HG03139 (cell line): ENCODE data around the gene IGFBP6.
"Not testable (repeated sequence)": the region's sequence is repeated elsewhere in the genome, so short reads cannot be mapped to it uniquely, and the experiment has no call there.

Experiments
- ATAC-seq: cut with Tn5 transposase; IDR thresholded peaks from one replicate; pipeline ENCODE4 v1.9.1; 2021; ENCODE audit not compliant: unreplicated experiment

Gene IGFBP6

GRCh38 chr12:53095596-53095895 is 1.9 kb upstream of the IGFBP6 start:
- not testable (repeated sequence) for ATAC-seq

- no peak for ATAC-seq
Observed at GRCh38 chr12:53096089-53096741, 1.3 kb upstream of the IGFBP6 start.

- no peak for ATAC-seq
Observed at GRCh38 chr12:53096759-53097158, 708 bp upstream of the IGFBP6 start.

GRCh38 chr12:53097207-53097563 is 282 bp upstream of the IGFBP6 start:
- no peak for ATAC-seq

GRCh38 chr12:53098354-53098981 is 1.0 kb downstream of the IGFBP6 start:
- ATAC-seq, result no peak

- ATAC-seq, result no peak
Observed at GRCh38 chr12:53099071-53099882, 1.8 kb downstream of the IGFBP6 start.

GRCh38 chr12:53100466-53101151 is 3.1 kb downstream of the IGFBP6 start:
- no peak for ATAC-seq

GRCh38 chr12:53101266-53101665 is 3.8 kb downstream of the IGFBP6 start:
- no peak for ATAC-seq

GRCh38 chr12:53101931-53102781 is 4.7 kb downstream of the IGFBP6 start:
- ATAC-seq, result no peak

- ATAC-seq, result peak; percentile 53
Observed at GRCh38 chr12:53102883-53103807, 5.7 kb downstream of the IGFBP6 start, which contains the start of gene SOAT2. Gene SOAT2, plus strand, starts transcription at chr12:53103486. Its CDS starts 92 bp downstream, at chr12:53103578.

- no peak for ATAC-seq
Observed at GRCh38 chr12:53103860-53104305, 6.4 kb downstream of the IGFBP6 start.

GRCh38 chr12:53105256-53105655 is 7.8 kb downstream of the IGFBP6 start:
- no peak for ATAC-seq

- ATAC-seq, result no peak
Observed at GRCh38 chr12:53105712-53106439, 8.4 kb downstream of the IGFBP6 start.

- no peak for ATAC-seq
Observed at GRCh38 chr12:53107122-53107521, 9.7 kb downstream of the IGFBP6 start.

GRCh38 chr12:53112431-53112830 is 15.0 kb downstream of the IGFBP6 start:
- not testable (repeated sequence) for ATAC-seq

GRCh38 chr12:53113136-53113705 is 15.8 kb downstream of the IGFBP6 start:
- ATAC-seq, result no peak

- no peak for ATAC-seq
Observed at GRCh38 chr12:53113951-53114350, 16.5 kb downstream of the IGFBP6 start.

GRCh38 chr12:53115112-53115890 is 17.8 kb downstream of the IGFBP6 start:
- ATAC-seq, result no peak
